ENCODE data around the gene NOL3.

NOL3 gene

DNA sequence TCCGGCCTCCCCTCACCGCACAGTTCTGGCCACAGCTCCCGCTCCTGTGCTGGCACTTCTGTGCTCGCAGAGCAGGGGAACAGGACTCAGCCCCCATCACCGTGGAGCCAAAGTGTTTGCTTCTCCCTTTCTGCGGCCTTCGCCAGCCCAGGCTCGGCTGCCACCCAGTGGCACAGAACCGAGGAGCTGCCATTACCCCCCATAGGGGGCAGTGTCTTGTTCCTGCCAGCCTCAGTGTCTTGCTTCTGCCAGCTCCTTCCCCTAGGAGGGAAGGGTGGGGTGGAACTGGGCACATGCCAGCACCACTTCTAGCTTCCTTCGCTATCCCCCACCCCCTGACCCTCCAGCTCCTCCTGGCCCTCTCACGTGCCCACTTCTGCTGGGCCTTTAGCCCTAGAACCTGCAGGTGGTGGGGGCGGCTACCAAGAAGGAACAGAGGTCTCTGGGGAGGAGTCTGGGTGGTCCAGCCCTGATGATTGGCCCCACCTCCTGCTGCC lies 27.9 kb downstream of the NOL3 start:
- H3K36me3 Mint-ChIP-seq (ENCODE audit: low read depth), result peaks cover 55% of the 10 kb centered on the region
- no peak overlapping the region for H3K27ac Mint-ChIP-seq
- no peaks in the 10 kb centered on the region for H3K27me3 Mint-ChIP-seq
- H3K4me3 Mint-ChIP-seq, result no peak overlapping the region
- no peaks in the 10 kb centered on the region for H3K9me3 Mint-ChIP-seq
- peaks cover 26% of the 10 kb centered on the region for H3K4me1 Mint-ChIP-seq (ENCODE audit: low read depth)

DNA sequence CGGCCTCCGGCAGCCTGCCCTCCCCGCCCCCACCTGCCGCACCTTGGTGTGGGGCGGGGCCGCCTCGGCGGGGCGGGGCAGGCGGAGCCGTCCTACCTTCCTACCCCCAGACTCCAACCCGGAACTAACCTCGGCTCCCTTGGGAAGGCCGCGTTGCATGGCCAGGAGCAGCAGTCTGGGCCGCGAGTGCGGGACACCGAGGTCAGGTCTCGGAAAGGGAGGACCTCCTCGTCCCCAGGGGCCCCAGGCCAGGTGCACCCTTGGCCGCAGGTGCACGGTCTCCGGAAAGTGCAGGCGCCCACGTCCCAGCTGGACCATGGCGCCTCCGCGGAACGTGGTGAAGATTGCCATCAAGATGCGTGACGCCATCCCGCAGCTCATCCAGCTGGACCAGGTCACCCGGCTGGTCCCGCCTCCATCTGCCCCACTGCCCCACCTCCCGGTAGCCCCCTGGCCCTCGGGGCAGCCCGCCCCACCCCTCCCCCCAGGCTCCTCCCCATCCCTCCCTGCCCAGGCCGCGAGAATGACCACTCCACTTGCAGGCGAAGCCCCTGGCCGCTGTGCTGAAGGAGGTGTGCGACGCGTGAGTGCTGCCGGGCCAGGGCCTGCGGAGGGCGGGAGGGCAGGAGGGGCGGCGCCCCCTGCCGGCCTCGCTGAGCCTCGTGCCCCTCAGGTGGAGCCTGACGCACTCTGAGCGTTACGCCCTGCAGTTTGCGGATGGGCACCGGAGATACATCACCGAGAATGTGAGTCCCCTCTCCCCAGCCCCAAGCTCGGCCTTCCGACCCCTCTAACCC lies 28.9 kb downstream of the NOL3 start, which contains the start of gene ELMO3:
Gene ELMO3, plus strand, starts transcription at position 121 of the 797 bp plus-strand sequence. Its CDS starts 196 bp downstream, at position 317.
- Mint-ChIP-seq H3K4me1 (ENCODE audit: low read depth) (peaks cover 17% of the 10 kb centered on the region), H3K27ac (no peak within 1 kb of the TSS), H3K9me3 (no peaks in the 10 kb centered on the region), H3K4me3 (no peak within 1 kb of the TSS), H3K27me3 (no peaks in the 10 kb centered on the region), H3K36me3 (ENCODE audit: low read depth) (peaks cover 45% of the 10 kb centered on the region)

DNA sequence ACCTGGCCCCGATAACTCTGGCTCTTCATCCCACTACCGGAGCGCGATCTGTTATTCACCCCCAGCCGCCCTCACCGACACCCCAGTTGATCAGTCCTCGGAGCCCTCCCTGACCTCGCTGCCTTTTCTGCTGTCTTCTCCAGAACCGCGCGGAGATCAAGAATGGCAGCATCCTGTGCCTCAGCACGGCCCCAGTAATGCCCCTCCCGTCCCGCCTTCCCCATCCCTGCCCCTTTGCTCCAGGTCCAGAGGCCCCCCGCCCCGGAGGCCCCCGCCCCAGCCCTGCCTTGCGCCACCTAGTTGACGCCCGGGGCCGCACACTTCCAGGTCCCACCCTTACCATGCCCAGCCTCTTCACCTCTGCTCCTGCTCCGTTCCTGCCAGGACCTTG lies 29.5 kb downstream of the NOL3 start:
- Mint-ChIP-seq H3K36me3 (ENCODE audit: low read depth) (peaks cover 44% of the 10 kb centered on the region), H3K27ac (no peak overlapping the region)

DNA sequence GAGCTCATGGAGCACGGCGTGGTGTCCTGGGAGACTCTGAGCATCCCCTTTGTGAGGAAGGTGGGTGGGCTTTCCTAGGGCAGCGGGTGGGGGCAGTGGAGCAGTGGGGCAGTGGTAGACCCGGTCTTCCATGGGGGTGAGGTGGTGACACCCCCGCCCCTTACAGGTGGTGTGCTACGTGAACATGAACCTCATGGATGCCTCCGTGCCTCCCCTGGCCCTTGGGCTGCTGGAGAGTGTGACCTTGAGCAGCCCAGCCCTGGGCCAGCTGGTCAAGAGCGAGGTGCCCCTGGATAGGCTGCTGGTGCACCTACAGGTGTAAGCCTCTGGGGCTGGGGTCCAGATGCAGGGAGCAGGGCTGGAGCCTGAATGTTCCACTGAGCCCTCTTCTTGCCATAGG lies 30.2 kb downstream of the NOL3 start:
- Mint-ChIP-seq H3K4me1 (ENCODE audit: low read depth) (peaks cover 6% of the 10 kb centered on the region), H3K4me3 (no peak overlapping the region), H3K36me3 (ENCODE audit: low read depth) (peaks cover 38% of the 10 kb centered on the region), H3K9me3 (no peaks in the 10 kb centered on the region), H3K27me3 (no peaks in the 10 kb centered on the region), H3K27ac (no peak overlapping the region)

More for the DNA sequence above, 29.5 kb downstream of the NOL3 start:
- peaks cover 12% of the 10 kb centered on the region for H3K4me1 Mint-ChIP-seq (ENCODE audit: low read depth)
- H3K4me3 Mint-ChIP-seq, result no peak overlapping the region
- no peaks in the 10 kb centered on the region for H3K27me3 Mint-ChIP-seq
- no peaks in the 10 kb centered on the region for H3K9me3 Mint-ChIP-seq

DNA sequence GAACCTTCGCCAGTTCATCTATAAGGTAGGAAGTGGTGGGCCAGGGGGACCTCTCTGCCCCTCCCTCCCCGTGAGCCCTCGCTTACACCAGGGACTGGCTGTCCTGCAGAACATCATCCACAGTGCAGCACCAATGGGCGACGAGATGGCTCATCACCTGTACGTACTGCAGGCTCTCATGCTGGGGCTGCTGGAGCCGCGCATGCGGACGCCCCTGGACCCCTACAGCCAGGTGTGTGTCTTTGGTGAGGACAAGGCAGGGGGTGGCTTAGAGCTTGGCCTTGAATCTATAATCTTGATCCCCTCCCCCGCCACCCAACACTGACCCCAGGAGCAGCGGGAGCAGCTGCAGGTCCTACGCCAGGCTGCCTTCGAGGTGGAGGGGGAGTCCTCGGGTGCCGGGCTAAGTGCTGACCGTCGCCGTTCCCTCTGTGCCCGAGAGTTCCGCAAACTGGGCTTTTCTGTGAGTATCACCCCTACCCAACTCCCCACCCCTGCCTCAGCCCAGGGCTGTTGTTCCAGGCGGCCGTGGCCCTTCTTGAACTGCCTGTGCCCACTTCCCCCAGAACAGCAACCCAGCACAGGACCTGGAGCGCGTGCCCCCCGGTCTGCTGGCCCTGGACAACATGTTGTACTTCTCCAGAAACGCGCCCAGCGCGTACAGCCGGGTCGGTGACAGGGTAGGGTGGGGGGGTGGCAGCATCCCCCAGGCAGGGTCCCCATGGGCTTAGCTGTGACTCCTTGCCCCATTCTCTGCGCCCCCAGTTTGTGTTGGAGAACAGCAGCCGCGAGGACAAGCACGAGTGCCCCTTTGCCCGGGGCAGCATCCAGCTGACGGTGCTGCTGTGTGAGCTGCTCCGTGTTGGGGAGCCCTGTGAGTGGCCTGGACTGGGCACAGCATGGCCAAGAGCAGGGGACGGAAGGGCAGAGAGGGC lies 31.3 kb downstream of the NOL3 start:
- H3K9me3 Mint-ChIP-seq, result no peaks in the 10 kb centered on the region
- no peak overlapping the region for H3K4me3 Mint-ChIP-seq
- H3K27ac Mint-ChIP-seq, result no peak overlapping the region
- H3K27me3 Mint-ChIP-seq, result no peaks in the 10 kb centered on the region
- H3K36me3 Mint-ChIP-seq (ENCODE audit: low read depth), result peaks cover 26% of the 10 kb centered on the region
- no peaks in the 10 kb centered on the region for H3K4me1 Mint-ChIP-seq (ENCODE audit: low read depth)

DNA sequence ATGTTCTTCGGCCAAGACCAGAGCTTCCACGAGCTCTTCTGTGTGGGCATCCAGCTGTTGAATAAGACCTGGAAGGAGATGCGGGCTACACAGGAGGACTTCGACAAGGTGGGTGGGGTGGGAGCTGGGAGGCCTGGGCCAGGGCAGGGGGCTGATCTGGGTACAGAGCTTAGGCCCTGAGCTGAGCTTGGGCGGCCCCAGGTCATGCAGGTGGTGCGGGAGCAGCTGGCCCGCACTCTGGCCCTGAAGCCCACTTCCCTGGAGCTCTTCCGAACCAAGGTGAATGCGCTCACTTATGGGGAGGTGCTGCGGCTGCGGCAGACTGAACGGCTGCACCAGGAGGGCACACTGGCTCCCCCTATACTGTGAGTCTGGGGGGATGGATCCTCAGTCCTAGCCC lies 32.1 kb downstream of the NOL3 start:
- H3K27me3 Mint-ChIP-seq, result no peaks in the 10 kb centered on the region
- H3K4me3 Mint-ChIP-seq, result no peak overlapping the region
- H3K4me1 Mint-ChIP-seq (ENCODE audit: low read depth), result no peaks in the 10 kb centered on the region
- H3K9me3 Mint-ChIP-seq, result no peaks in the 10 kb centered on the region
- peaks cover 21% of the 10 kb centered on the region for H3K36me3 Mint-ChIP-seq (ENCODE audit: low read depth)
- H3K27ac Mint-ChIP-seq, result no peak overlapping the region

DNA sequence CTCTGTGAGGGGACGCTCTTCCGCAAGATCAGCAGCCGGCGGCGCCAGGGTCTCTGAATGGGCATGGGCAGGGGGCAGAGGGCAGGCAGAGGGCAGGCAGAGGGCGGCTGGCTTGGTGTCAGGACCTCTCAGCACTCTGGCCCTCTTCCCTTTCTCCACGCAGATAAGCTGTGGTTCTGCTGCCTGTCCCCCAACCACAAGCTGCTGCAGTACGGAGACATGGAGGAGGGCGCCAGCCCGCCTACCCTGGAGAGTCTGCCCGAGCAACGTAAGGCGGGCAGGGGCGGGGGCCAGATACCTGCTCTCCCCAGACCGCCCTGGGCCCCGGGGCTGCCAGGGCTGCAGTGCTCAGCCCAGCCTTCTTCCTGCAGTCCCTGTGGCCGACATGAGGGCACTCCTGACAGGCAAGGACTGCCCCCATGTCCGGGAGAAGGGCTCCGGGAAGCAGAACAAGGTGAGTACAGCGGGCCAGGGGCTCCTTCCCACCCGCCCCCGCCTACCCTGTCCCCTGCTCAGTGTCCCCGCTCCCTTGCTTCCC lies 32.7 kb downstream of the NOL3 start:
- H3K27me3 Mint-ChIP-seq, result no peaks in the 10 kb centered on the region
- no peaks in the 10 kb centered on the region for H3K4me1 Mint-ChIP-seq (ENCODE audit: low read depth)
- no peaks in the 10 kb centered on the region for H3K9me3 Mint-ChIP-seq
- no peak overlapping the region for H3K27ac Mint-ChIP-seq
- no peak overlapping the region for H3K4me3 Mint-ChIP-seq
- peaks cover 15% of the 10 kb centered on the region for H3K36me3 Mint-ChIP-seq (ENCODE audit: low read depth)

DNA sequence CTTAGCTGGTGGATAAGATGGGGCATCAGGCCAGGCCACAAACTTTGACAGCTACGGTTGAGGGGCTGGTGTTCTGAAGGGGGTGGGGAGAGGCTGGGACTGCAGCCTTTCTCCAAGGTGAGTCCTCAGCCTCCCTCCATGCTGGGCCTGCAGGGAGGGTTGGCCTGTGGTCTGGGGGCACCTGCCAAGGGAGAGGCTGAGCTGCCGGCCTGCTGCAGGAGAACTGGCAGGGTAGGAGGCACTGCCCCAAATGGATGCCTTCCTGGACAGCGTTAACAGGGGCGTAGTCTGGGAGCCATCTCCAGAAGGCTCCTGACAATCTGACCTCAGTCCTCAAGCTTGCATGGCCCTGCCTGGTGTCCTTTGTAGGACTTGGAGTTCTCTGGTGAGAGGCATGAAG lies 33.7 kb downstream of the NOL3 start:
- Mint-ChIP-seq H3K4me3 (no peak overlapping the region), H3K36me3 (ENCODE audit: low read depth) (peaks cover 10% of the 10 kb centered on the region), H3K27me3 (no peaks in the 10 kb centered on the region), H3K4me1 (ENCODE audit: low read depth) (no peaks in the 10 kb centered on the region), H3K9me3 (no peaks in the 10 kb centered on the region), H3K27ac (no peak overlapping the region)

DNA sequence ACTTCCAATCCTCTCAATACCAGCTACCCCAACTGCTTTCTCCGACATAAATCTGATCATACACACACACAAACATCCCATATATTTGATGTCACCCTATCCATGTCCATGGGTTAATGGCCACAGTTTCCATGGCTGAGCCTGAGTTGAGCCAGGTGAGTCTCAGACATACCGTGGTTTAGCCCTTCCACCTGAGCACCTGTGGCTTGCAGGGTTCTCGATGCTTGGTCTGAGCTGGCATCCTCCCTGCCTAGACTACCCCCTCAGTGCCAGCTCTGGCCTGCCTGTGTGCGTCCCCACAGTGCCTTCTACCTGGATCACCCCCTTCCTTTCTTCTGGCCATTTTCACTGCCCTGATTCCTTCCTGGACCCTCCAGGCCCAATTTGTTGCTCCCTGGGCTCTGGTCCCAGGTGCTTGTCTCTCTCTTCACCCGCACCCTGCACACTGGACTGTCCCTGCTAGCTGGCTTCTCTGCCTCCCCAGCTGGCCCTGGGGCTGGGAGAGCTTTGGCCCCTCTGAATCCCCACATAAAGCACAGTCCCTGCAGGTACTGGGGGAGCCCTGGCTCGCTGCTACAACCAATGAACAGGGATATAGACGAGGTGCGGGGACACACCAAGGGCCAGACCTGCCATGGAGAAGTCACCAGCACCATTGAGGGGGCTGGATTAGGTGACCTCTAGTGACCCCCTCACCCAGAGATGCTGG lies 35.9 kb downstream of the NOL3 start:
- H3K27me3 Mint-ChIP-seq, result no peaks in the 10 kb centered on the region
- H3K27ac Mint-ChIP-seq, result no peak overlapping the region
- H3K36me3 Mint-ChIP-seq (ENCODE audit: low read depth), result no peaks in the 10 kb centered on the region
- H3K4me3 Mint-ChIP-seq, result no peak overlapping the region
- H3K9me3 Mint-ChIP-seq, result no peaks in the 10 kb centered on the region
- H3K4me1 Mint-ChIP-seq (ENCODE audit: low read depth), result no peaks in the 10 kb centered on the region

DNA sequence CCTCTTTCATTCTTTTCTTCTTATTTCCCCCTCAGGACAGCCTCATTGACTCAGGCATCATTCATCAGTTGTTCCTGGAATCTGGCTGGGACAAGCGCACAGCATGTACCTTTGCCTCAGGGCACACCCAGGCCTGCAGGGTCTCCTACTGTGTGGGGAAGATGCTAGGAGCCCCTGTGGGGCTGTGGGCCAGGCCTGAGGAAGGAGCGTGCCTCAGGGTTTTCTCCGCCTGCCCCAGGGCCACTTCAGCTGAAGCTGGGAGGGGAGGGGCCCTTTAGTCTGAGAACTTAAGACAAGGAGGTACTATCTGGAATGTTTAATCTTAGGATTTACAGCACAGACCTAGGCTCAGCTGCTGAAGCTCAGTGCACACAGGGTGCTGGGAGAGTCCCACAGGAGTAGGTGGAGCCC lies 36.5 kb downstream of the NOL3 start:
- Mint-ChIP-seq H3K27ac (no peak overlapping the region), H3K36me3 (ENCODE audit: low read depth) (no peaks in the 10 kb centered on the region), H3K4me1 (ENCODE audit: low read depth) (no peaks in the 10 kb centered on the region), H3K27me3 (no peaks in the 10 kb centered on the region), H3K9me3 (no peaks in the 10 kb centered on the region), H3K4me3 (no peak overlapping the region)

DNA sequence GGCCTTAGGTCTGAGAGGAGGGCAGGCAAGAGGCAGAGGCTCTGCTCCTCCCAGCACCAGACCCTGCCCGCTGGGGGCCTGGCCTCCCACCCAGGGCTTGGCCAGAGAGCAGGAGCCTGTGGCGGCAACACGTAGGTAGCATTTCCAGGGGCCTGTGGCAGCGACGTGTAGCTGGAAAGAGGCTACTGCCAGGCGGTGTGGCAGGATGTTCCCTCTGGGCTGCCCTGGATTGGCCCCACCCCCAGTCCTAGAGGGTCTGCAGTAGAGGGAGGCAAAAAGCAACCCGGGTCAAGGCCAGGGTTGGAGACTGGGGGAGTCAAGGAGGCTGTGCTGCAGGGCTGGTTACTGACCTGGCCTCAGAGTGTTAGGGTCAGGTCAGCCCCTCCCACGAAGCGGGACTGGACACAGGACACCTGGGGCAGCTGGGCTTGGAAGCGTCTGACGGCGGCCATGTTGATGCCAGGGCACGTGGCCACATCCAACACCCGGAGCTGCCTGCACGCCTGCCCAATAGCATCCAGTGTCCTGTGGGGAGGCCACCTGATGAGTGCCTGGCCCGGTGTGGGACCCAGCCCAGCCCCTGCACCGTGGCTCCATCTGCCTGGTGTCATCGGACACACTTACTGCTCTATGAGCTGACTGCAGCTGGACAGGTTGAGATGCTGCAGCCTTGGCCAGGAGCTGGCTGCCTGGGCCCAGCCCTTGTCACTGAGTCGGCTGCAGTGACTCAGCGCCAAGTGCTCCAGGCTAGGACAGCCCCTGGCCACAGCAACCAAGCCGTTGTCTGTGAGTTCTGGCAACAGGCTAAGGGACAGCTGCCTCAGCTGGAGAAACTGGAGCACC lies 37.1 kb downstream of the NOL3 start:
- H3K9me3 Mint-ChIP-seq, result no peaks in the 10 kb centered on the region
- no peak overlapping the region for H3K4me3 Mint-ChIP-seq
- no peak overlapping the region for H3K27ac Mint-ChIP-seq
- no peaks in the 10 kb centered on the region for H3K36me3 Mint-ChIP-seq (ENCODE audit: low read depth)
- H3K4me1 Mint-ChIP-seq (ENCODE audit: low read depth), result no peaks in the 10 kb centered on the region
- H3K27me3 Mint-ChIP-seq, result no peaks in the 10 kb centered on the region

DNA sequence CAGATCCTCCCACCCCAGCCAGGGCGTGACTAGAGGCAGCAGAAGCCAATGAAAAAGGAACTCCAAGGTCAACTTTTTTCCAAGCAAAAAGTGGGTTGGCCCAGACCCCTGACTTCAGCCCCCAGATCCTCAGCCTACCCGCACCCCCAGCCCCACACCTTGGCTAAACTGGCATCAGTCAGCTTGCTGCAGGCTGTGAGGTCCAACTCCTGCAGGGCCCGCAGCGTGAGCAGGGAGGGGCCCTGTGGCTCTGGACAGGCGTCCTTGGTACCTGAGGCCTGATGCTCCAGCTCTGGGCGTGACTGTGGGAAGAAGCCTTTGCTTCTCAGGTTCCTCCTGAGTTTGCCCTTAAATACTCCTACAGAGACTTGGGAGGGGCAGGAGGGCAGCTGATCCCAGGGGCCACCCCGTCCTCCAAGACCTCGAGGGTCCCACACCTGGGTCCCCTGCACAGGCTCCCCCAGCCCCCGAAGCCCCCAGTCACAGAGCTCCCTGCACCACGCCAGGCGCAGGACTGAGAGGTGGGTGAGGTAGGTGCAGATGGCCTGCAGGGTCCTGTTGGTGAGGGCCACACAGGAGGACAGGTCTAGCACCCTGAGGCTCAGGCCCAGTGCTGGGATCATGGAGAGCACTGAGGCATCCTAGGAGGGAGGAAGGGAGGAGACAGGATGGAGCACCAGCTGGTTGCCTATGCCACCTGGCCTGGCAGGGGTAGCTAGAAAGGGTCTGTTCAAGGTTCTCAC lies 38.0 kb downstream of the NOL3 start:
- no peaks in the 10 kb centered on the region for H3K9me3 Mint-ChIP-seq
- H3K27ac Mint-ChIP-seq, result peak overlapping the region; percentile 36
- H3K4me3 Mint-ChIP-seq, result no peak overlapping the region
- H3K36me3 Mint-ChIP-seq (ENCODE audit: low read depth), result no peaks in the 10 kb centered on the region
- no peaks in the 10 kb centered on the region for H3K27me3 Mint-ChIP-seq
- H3K4me1 Mint-ChIP-seq (ENCODE audit: low read depth), result no peaks in the 10 kb centered on the region

DNA sequence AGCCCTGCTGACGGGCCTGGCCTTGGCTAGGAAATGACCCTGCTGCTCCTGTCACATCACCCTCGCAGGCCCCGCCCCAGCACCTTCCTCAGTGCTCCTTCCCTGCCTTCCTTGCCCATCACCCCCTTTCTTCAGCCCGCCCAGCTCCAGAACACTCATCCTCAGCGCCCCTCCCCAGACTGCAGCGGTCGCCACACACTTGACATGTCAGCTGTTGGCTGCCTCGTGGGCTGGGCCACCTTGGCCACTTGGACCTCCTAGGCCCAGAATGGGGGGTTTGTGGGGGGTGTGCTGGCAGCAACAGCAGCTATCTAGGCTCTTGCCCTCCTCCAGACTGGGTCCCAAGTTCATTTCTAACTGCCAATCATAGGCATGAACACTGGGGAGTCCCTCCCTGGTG lies 39.2 kb downstream of the NOL3 start:
- no peaks in the 10 kb centered on the region for H3K27me3 Mint-ChIP-seq
- no peak overlapping the region for H3K27ac Mint-ChIP-seq
- no peaks in the 10 kb centered on the region for H3K36me3 Mint-ChIP-seq (ENCODE audit: low read depth)
- no peaks in the 10 kb centered on the region for H3K4me1 Mint-ChIP-seq (ENCODE audit: low read depth)
- no peaks in the 10 kb centered on the region for H3K9me3 Mint-ChIP-seq
- H3K4me3 Mint-ChIP-seq, result no peak overlapping the region
